Fibroblast of skin of scalp (primary cell): ENCODE measurements around the gene ADRA2C. TPM values are rescaled to one million over a fixed set of nuclear protein-coding genes. Genes with fewer than 3 reads are reported as not detected.

Experiments
- DNase-seq: peaks from one replicate; pipeline ENCODE4 v3.0.0-alpha.2; 2013
- polyA plus RNA-seq, 2 experiments: library from polyadenylated mRNA; unstranded; fragments of 120-200 nt; gene quantifications; one replicate each; pipeline ENCODE4 v1.2.1, GENCODE V29; 2013; ENCODE audit not compliant: insufficient read length in 2 of 2

ADRA2C gene
- polyA plus RNA-seq (2013, experiment 1 of 2; ENCODE audit: insufficient read length) = 2.5 TPM
- 2.2 TPM for polyA plus RNA-seq (2013, experiment 2 of 2; ENCODE audit: insufficient read length)

GRCh38 chr4:3766036-3766784, at the start of gene ADRA2C:
Gene ADRA2C (plus strand): TSS chr4:3766385. CDS start chr4:3766607, 222 bp downstream.
- DNase-seq = peak; percentile 28

GRCh38 chr4:3716631-3717235, 49.5 kb upstream of the ADRA2C start:
- DNase-seq = no peak

GRCh38 chr4:3717241-3717640, 48.9 kb upstream of the ADRA2C start:
- DNase-seq = no peak

DNA sequence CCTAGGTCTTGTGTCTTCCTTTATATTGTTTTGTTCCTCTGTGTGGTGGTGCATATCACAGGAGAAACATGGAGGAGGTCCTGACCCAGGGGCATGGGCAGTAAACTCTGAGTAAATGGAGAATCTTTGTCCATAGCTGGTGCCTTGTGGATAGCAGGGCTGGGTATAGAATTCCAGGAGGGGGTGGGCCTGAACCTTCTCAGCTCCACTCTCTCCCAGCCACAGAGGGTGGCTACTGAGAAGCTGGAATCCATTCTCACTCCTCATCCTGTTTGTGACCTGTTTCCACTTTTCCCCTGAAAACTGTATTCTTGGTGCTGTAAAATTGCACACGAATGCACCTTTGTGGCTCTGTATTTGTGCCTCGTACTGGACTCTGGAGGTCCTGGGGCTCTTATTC, 47.7 kb upstream of the ADRA2C start:
- no peak for DNase-seq

DNA sequence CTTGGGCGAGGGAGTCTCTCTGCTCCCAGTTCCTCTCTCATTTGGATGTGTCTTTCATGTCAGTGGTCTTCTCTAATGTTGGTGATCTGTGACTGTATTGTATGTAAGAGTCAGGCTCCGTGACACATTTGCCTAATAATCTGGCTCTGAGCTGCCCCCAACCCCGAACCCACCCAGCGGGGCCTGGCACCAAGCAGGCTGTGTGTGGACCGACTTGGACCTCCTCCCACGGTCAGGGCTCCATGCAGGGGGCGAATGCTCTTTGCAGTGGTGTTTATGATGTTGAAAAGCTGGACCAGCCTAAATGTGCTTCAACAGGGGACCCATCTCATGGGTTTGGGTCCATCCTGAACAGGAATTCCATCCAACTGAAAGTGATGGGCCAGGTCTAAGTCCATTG, 47.0 kb upstream of the ADRA2C start:
- no peak for DNase-seq

DNA sequence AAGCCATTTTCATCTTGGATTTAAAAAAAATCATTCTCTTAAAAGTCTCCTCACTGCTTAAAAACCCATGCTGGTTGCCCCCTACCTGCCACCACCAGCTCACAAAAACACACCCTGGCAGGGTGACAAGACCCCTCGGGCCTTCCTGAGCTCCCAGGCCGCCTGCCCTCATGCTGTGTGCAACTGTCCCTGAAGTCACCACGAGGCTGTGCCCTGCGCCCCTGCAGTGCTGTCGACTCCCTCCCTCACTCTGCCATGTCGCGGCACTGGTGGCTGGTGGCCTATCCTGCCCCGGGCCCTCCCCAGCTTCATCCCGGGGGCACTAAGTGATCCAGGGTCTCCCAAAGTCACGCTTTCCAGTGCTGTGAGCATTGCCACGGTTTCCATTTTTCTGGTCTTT, 46.3 kb upstream of the ADRA2C start:
- DNase-seq = no peak

DNA sequence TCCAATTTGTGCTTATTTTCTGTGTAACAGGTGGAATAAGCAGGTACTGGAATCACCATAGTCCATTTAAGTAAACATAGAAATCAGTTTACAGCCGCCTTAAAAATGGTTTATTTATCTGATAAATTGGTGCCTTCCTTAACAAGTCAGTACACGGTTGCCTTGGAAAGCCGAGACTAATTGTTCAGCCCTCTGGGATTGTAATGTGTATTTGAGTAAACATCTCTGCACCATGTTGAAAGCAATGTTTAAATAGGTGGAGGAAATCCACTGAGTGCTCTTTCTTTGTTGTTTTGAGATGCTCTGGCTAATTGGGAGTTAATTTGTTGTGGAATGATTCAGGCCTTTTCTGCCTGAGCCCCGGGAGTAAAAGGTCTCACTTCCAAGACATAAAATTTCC, 45.7 kb upstream of the ADRA2C start:
- DNase-seq = no peak

DNA sequence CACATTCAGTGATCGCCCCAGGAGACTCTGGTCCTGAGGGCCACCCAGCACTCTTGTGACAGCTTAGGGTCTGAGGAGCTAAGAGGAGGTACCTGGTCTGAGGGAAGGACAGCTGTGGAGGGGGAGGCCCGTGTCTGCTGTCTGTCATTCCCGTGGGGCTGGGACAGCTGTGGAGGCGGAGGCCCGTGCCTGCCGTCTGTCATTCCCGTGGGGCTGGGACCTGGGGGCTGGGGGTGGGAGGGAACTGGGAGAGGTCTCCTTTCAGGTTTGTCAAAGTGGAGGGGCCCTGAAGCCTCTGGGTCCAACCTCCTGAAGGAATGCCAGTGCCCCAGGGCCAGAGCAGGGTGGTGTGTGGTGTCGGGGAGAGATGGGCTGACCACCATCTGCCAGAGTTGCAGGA, 45.0 kb upstream of the ADRA2C start:
- DNase-seq = no peak

- DNase-seq = no peak
Measured at GRCh38 chr4:3721627-3722026, 44.6 kb upstream of the ADRA2C start.

GRCh38 chr4:3722446-3723231, 43.5 kb upstream of the ADRA2C start:
- DNase-seq = no peak

- DNase-seq = no peak
Measured at GRCh38 chr4:3723232-3723642, 42.9 kb upstream of the ADRA2C start.

- DNase-seq = no peak
Measured at GRCh38 chr4:3724319-3725231, 41.6 kb upstream of the ADRA2C start.

- DNase-seq = no peak
Measured at GRCh38 chr4:3725936-3726870, 40.0 kb upstream of the ADRA2C start.

- no peak for DNase-seq
Measured at GRCh38 chr4:3727847-3728469, 38.2 kb upstream of the ADRA2C start.

- peak; percentile 56 for DNase-seq
Measured at GRCh38 chr4:3729188-3729881, 36.9 kb upstream of the ADRA2C start.

DNA sequence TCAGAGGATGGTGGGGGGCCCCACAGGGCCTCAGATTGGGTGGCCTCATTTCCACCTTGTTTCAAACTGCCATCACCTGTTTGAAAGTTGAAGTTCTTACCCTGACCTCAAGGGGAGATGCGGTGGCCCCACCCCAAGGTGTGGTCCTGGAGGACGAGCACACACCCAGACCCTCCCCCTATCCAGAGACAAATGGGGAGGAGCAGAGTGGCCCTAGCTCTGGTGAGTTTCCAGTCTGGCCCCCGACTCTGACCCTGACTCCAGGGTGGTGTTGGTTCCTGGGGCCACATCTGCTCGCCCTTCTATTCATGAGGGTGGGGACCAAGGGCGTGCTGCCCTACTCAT, 36.3 kb upstream of the ADRA2C start:
- no peak for DNase-seq

- no peak for DNase-seq
Measured at GRCh38 chr4:3730422-3731190, 35.6 kb upstream of the ADRA2C start.

DNA sequence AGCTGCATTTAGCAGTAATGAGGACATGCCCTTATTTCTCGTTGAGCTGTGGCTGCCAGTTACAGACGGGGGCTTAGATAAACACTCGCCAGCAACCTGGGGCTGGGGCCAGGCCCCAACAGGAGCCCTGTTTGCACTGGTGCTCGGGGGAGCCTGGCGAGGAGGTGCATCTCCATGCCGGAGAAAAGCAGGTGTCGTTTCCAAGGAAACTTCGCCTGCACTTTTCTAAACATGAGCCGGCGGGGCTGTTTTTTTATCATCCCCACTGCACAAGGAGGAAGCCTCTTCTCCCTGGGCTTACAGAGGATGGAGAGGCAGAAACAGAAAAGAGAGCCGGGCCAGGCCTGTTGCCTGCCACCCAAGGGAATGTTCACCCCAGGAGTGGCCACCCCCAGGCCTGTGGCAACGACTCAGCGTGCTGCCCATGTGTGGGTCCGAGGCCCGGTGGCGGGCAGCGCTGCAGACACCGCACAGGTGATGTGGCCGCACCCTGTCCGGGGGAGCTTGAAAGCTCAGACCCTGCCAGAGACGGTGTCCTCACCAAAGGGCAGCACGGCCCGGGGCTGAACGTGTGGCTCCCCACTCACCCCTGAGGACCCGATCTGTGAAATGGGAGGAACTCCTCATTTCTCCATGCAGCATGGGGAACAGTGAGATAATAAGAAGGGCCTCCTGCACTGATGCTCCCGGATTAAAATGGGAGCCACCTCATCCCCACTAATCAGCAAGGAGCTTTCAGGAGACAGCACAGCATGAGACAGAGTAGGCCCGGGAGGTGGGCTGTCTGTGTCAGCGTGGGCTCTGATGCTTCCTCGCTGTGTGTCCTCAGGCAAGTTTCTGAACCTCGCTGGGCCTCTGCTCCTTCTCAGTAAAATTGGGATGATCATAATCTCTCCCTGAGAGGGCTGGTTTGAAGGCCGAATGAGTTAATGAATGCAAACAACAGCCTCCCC, 33.8 kb upstream of the ADRA2C start:
- DNase-seq = no peak
